Mucosa of stomach (tissue), 1 donor: ENCODE results near the gene STK16.

ENCODE experiments used
- H3K27me3 ChIP-seq: one replicate; pipeline ENCODE4 v1.7.0; 2013; ENCODE audit warnings: mild to moderate bottlenecking, low read length; ENCODE audit not compliant: control insufficient read depth, insufficient read depth
- H3K36me3 ChIP-seq: one replicate; pipeline ENCODE4 v1.7.0; 2013; ENCODE audit warnings: low read length; ENCODE audit not compliant: control insufficient read depth, insufficient read depth
- H3K4me1 ChIP-seq: one replicate; pipeline ENCODE4 v1.7.0; 2013; ENCODE audit warnings: mild to moderate bottlenecking, low read length; ENCODE audit not compliant: control insufficient read depth, insufficient read depth
- H3K4me3 ChIP-seq: one replicate; pipeline ENCODE4 v1.7.0; 2013; ENCODE audit warnings: low read length
- H3K9ac ChIP-seq: one replicate; pipeline ENCODE4 v1.7.0; 2013; ENCODE audit warnings: mild to moderate bottlenecking, low read length, moderate library complexity
- H3K9me3 ChIP-seq: one replicate; pipeline ENCODE4 v1.7.0; 2013; ENCODE audit warnings: mild to moderate bottlenecking, low read length, moderate library complexity; ENCODE audit not compliant: control insufficient read depth
- donor health status: Pancreatic carcinoma.

STK16 gene

GRCh38 chr2:219298759-219299371, 53.6 kb downstream of the STK16 start:
- Histone ChIP-seq H3K27me3 (peaks cover 42% of the 10 kb centered on the region), H3K4me3 (no peak overlapping the region), H3K9me3 (no peaks in the 10 kb centered on the region), H3K9ac (no peak overlapping the region), H3K36me3 (no peaks in the 10 kb centered on the region), H3K4me1 (peaks cover 20% of the 10 kb centered on the region)

GRCh38 chr2:219299372-219299760, 54.1 kb downstream of the STK16 start:
- H3K4me3 ChIP-seq: no peak overlapping the region
- H3K9me3 ChIP-seq: no peaks in the 10 kb centered on the region
- peaks cover 37% of the 10 kb centered on the region for H3K27me3 ChIP-seq
- H3K4me1 ChIP-seq: peaks cover 15% of the 10 kb centered on the region
- H3K9ac ChIP-seq: no peak overlapping the region
- no peaks in the 10 kb centered on the region for H3K36me3 ChIP-seq
